HG02588 (cell line): ENCODE measurements around the gene SLC9A3.
"Not testable (repeated sequence)": the region's sequence is repeated elsewhere in the genome, so short reads cannot be mapped to it uniquely, and the experiment has no call there.

Experiments used
- ATAC-seq: cut with Tn5 transposase; IDR thresholded peaks from one replicate; pipeline ENCODE4 v1.9.1; 2021; ENCODE audit warnings: mild to moderate bottlenecking, moderate library complexity; ENCODE audit not compliant: unreplicated experiment

SLC9A3 gene

DNA sequence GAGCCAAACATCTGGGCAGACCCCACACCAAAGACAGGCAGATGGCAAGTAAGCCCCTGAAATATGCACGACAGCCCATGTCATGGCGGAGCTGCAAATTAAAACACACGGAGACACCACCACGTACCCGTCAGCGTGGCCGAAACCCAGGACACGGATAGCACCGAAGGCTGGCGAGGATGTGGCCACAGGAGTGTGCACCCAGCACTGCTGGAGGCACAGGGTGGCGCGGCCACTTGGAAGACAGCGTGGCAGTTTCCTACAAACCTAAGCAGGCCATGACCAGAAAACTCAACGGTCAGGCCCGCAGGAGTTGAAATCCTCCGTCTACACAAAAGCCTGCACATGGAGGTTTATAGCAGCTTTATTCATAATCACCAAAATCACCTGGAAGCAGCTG, 12.8 kb downstream of the SLC9A3 start:
- no peak for ATAC-seq

DNA sequence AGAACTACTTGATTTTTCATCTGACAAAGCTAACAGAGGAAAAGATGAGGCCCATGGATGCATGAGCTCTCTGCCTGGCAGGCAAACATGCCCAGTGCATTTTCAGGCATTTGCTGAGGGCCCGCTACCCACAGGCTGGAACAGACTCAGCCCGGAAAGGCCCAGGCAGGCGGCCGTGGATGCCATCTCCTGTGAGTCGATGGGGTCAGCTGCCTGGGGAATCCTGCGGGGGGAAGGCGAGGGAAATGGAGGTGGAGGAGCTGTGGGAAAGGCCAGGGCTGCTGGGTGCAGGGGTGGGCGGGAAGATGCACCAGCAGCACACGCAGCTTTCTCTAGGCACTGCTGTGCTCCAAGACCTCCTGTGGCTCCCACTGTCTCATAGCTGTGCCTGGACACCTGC, 13.7 kb downstream of the SLC9A3 start:
- no peak for ATAC-seq

DNA sequence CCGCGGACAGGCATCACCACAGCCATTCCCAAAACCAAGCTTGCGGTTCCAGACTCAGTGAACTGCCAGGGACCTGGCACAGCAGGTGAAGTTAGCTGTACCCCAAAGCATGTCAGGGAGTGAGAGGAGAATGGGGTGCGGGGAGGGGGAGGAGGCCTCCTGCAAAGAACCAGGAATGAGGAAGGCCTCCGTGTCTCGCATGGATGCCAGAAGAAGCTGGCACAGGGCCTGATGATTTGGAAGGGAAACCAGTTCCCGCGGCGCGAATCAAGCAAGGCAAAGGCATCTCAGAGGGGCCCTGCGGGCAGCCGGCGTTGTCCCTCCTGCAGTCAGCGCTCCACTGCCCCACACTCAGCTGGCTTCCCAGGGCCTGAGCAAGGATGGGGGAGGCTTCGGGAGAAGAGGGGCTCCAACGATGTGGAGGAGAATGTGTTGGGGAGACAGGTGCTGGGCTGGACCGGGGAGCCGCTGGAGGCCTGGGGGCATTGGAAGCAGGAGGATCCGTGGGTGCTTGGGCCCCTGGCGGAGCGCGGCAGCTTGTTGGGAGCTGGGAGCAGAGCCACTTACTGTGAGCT, 14.6 kb downstream of the SLC9A3 start:
- no peak for ATAC-seq

DNA sequence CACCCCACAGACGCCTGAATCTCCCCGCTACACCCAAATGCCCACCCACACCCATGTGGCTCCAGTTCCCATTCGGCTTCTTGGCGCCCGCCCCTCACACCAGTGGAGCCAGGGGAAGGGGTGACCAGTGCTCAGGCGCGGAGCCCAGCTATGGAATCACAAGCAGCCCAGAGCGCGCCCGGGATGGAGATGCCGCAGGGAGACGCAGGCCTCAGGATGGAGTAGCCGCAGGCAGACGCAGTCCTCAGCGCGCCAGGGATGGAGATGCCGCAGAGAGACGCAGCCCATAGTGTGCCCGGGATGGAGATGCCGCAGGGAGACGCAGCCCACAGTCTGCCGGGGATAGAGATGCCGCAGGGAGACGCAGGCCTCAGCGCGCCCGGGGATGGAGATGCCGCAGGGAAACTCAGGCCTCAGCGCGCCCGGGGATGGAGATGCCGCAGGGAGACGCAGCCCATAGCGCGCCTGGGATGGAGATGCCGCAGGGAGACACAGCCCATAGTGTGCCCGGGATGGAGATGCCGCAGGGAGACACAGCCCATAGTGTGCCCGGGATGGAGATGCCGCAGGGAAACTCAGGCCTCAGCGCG, 16.2 kb downstream of the SLC9A3 start:
- ATAC-seq, result not testable (repeated sequence)

DNA sequence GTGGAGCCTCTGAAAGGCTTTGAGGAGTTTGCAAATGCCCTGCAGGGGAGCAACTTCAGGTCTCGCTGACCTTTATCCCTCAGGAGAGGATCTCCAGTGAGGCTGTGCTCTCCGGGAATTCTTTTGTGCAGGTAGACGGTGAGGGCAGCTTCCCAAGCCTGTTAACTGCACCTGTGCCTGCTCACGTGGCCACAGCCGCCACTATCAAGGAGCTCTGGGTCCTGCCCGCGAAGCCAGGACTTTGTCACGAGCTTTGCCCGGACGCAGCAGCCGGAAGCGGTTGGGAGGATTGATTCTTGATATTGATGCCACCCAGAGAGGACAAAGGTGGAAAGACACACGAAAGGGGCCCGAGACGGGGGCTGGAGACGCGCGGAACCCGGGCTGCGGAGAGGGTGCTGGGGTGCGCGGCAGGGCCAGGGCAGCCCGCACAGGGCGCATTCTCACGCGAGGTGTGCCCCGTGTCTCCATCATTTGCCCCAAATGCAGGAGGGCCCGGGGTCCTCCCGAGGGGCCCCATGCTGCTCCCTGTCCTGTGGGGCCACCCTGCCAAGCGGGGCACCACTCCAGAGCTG, 18.2 kb downstream of the SLC9A3 start:
- no peak for ATAC-seq

DNA sequence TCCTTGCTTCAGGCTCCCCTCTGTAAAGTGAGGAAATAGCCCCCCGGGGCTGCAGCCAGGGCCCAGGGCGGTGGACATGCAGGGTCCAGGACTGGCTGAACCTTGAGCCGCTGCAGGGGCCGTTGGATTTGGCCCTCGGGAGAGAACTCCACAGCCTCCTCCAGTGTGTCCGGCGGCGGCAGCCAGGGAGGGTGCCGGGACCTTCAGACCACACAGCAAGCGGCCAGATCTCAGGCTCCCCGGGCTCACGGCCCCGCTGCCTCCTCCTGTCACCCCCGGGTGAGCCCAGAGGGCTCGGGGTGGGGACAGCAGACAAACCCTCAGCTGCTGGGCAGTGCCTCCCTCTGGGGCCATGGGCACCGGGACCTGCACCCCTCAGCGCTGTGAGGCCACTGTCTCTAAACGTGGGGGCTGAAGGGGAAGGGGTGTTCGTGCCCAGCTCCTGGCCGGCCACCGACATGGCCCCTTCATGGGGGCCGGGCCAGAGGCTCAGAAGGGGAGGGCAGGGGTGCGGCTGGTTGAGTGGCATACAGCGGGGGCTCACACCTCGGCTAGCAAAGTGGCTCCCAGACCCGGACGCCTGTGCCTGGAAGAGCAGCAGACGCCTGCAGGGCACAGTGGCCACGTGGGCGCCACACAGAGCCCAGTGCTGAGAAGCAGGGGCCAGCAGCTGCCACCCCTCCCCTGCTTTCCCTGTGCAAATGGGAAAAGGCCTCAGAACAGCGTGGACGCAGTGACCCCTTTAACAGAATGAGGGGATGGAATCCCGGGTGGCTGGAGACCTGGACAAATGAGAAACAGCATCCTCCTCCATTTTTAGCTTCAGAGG, 19.7 kb downstream of the SLC9A3 start:
- no peak for ATAC-seq

DNA sequence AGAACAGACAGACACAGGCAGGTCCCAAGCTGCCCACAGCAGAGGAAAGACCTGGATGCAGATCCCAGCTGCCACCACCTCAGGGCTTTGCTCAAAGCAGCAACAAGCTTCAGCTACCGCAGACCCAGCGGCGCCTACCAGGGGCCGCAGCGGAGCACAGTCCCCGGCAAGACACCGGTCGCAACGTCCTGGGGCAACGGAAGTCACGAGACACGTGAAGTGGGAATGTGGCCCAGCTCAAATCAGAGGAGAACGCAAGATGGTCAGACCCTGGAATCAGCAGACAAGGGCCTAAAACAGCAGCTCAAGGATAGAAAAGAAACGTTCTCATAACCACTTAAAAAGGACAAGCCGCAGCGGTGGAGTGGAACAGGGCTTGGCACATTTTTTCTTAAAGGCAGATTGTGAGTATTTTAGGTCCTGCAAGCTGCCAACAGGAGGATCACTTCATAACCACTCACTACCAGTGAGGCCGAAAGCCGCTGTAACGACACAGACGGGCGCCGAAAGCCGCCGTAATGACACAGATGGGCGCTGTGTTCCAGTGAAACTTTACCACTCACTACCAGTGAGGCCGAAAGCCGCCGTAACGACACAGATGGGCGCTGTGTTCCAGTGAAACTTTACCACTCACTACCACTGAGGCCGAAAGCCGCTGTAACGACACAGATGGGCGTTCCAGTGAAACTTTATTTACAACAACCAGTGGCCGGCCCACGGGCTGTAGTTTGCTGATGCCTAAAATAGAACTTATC, 21.7 kb downstream of the SLC9A3 start:
- ATAC-seq, result no peak

DNA sequence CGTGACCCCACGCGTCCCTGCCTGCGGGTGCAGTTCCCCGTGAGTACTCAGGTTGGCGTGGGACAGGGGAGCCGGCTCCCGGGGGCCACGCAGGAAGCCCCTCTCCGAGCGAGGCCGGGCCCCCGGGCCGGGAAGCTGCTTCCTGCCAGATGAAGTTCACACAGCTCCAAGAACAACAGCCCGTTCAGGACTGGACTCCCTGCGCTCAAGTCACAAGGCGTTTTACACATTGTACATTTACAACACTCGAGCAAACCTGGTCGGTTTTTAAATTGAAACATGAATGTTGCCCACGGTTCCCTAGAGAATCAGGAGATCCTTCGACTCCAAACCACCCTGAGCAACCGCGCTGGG, 22.4 kb downstream of the SLC9A3 start:
- no peak for ATAC-seq

DNA sequence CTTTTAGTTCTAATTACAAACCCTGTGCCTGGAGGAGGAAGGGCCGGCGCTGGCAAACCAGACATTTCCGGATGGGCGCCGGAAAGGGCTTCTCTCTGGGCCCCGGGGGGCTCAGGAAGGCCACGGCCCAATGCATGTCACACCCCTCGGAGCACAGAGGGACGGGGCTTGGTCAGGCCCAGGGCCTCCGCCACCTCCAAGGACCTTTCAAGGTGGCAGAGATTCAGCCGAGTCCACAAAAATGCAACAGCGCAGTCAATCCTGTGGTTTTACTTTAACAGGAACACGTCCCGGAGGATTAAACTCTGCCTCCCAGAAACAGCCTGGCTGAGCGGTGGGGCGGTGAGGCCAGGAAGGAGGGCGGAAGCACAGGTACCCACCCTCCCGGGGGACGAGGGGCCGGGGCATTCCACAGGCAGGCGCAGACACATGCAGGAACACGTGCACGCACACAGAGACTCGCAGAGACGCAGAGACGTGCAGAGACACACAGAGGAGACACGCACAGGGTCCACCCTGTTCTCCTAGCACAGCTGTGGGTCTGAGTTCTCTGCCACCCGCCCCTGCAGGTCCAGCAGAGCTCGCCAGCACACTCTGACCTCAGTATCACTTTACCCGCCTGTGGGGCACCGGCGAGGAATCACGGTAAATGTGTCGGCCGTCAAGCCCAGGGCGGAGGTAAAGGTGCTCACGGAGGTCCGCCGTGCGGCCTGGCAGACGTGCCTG, 23.0 kb downstream of the SLC9A3 start:
- ATAC-seq, result no peak

DNA sequence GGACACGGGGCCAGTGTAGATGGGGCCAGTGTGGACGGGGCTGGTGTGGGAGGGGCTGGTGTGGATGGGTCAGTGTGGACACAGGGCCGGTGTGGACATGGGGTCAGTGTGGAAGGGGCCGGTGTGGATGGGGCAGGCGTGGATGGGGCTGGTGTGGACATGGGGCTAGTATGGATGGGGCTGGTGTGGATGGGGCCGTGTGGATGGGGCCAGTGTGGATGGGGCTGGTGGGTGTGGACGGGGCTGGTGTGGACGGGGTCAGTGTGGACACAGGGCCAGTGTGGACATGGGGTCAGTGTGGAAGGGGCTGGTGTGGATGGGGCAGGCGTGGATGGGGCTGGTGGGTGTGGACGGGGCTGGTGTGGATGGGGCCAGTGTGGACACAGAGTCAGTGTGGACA, 23.8 kb downstream of the SLC9A3 start:
- ATAC-seq, result no peak

DNA sequence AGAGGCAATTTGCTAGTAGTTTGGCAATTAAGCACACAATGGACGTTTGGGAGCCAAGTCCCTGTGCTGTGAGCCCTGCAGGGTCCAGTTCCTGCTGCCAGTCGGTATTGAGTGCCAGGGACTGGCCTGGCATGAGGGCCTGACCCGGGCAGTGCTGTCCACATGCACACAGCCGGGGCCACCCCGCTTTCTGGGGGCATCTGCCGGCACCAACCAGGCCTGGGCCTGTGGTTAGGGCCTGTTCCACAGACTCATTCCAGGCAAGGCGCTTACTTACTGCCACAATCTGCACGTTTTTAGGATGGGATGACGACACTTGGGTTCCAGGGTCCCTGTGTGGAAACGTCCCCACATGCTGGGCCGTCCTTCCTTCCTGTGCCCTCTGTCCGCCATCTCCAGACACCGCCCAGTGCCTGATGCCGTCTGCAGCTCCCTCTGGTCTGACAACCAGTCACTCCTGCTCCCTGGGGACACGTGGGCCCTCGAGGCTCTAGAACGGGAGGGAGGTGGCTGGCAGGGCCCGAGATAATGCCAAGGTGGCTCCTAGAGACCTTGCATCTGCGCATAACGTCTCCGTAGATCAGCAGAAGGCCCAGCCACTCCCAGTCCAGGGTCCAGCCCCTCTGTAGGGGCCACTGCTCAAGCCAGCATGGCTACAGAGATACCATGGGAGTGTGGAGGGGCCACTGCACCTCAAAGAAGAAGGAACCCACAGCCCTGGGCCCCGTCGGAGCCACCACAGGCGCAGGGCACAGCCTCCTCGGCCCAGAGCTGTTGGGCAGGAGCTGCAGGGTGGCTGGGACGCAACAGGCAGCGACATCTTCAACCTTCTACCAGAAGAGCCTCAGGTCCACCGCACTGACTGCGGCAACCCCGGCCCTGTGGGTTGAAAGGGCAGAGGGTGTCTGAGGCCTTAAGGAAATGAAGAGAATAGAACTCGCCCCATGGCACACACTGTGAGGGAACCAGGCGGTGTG, 24.7 kb downstream of the SLC9A3 start:
- no peak for ATAC-seq

DNA sequence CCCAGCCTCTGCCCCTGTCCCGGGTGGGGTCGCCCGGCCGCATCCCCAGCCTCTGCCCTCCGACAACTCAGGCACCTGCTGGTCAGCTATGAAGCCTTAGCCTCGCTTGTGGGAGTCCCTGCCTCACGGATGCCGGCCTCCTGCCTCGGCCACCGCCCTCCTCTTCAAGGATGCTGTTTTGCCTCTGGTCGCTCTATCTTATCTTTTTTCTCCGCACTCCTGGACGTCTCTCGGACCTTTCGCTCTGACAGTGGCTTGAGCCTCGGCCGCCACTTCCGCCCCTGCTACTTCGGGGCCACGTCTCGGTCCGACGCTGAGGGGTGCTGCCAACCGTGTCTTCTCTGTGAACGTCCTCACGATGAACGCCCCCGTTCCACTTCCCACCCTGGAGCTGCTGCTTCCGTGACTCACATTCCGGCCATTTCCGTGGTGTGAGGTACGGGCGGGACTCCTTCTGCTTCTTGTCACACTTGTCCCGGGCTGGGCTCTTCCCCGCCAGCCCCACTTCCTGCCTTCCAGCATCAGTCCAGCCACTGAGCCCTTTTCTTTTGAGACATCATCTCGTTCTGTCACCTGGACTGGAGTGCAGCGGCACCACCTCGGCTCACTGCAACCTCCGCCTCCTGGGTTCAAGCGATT, 26.3 kb downstream of the SLC9A3 start:
- ATAC-seq, result no peak

DNA sequence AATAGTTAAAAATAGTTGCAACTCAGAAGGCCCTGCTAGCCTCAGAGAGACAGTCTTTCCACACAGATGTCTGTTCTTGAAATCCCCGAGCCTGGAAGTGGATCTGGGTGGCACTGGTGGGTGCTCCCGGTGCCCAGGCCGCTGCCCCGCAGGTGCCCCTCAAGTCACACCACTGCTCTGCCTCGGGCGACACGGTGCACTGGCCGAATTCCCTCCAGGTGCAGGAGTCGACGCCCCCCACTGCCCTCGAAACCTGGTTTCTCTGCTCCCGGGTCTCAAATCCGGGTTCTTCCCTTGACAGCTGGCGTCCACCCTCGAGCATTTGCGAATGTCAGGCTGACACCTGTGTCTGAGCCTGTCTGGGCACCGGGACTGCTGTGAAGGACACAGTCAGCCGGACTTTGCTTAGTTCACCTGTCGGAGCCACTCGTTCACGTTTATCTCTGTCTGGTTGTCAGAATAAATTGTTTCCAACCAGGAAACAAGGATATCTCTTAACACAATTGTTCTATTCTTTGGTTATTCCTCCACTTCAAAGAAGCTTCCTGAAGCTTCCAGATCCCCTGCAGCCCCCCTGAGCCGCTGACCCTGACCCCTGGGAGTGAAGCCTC, 27.1 kb downstream of the SLC9A3 start:
- ATAC-seq, result no peak

DNA sequence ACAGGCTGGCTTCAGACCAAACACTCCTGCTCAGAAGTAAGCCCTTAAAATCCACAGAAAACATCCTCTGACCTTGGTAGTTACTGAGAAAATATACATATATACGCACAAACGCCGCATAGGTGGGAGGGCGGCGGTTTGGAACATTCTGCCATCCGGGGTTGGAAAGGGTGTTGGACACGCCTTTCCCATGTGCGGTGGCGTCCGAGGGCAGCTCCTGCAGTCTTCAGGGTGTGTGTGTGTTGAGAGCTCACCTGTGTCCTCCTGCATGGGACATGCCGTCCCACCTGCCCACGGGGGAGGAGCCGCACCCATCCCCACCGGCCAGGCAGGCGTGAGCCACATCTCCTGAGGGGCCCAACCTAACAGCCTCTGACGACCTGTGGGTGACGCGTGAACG, 28.2 kb downstream of the SLC9A3 start:
- ATAC-seq, result no peak

DNA sequence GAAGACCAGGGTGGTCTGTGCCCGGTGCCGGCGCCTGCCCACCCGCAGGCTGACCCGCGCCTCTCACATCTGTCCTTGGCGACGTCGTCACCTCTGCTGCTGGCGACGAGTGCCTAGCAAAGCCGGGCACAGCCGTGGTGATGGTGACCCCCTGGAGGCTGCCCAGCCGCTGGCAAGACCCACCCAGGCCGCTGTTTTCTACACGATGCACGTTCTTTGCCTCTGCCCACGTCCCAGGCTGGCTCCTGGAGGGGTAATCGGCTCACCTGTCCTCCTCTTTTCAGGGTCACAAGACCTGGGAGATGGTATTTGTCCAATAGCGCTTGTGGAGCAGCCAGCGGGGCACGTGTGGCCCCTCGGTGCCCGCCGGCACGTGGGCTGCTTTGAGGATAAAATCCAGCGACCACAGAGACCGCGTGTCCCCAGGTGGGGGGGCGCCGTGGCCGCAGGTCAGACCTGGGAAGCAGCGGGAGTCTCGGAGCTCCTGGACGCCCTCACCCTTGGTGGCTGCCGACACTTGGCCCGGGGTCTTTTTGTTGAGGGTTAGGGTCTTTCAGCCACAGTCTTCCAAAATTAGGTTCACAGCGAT, 29.5 kb downstream of the SLC9A3 start:
- no peak for ATAC-seq

DNA sequence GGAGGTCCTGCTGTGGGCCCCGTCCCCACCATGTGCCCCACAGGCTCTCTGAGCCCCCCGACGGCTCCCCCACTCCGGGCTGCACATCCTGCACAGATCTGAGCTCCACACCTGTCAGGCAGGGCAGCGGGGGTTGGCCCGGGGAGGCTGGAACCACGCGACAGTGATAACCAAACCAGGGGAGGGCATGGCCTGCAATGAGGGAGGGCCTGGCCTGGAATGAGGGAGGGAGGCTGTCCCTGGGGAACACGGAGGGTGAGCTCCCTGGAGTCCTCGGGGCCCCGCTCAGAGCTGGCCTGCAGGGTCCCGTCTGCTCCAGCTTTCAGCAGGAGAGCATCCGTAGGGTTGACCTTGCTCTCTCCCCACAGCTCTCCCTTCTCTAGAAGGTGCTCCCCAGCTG, 30.5 kb downstream of the SLC9A3 start:
- ATAC-seq, result no peak

DNA sequence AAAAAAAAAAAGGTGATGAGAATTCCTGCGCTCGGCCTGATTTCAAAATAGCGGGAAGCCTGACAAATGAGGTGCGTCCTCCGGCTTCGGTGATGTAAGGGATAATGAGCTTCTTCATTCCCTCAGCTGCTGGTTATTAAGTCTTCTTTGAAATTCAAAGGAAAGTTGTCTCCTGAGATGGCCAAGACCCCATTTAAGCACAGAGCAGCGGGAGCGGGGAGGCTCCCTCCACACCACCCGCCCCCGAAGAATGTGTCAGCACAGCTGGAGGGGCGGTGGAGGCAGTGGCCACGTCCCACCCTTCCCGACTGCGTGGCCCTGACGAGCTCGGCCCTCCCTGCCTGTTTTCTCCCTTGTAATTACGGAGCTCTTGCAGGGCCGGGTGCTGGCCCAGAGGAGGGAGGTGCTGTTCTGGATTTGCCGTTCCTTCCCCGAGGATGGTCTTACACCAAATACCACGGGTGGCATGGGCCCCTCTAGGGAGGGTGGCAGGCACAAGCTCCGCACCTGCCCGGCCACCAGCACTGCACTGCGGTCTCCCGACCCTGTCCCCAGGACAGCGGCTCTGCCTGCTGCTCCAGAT, 31.0 kb downstream of the SLC9A3 start:
- no peak for ATAC-seq

DNA sequence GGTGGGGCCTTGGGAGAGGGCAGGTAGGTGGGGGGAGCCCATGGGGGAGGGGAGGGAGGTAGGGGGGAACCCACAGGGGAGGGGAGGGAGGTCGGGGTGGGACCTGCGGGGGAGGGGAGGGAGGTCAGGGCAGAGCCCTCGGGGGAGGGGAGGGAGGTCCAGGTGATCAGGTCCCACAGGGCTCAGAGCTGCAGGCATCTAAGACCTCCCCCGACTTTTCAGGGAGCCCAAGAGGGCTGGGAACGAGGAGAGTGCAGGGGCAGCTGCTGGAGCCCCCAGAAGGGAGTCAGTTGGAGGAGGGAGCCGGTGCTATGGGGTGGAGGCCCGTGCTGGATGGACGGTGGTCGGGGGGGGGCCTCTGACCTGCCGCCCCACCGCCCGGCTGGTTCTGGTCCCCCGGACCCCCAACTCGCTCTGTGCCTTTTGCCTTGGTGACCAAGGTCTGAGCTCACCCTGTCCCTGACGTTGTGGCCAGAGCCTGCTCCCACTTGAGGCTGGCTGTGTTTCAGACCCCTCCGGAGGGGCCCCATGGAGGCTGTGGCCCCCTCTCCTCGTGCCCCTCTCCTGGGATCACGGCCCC, 31.8 kb downstream of the SLC9A3 start:
- no peak for ATAC-seq
